Measurements from ENCODE around the gene FBXW7. TPM values are rescaled to one million over a fixed set of nuclear protein-coding genes. Genes with fewer than 3 reads are reported as not detected.

FBXW7 gene
- total and polyA plus RNA-seq, 2 of the 8 experiments (the other 6 are each of a cell fraction or from before 2014, with no cell fraction given) = 6.0 to 26.7 TPM

- H3K4me1 ChIP-seq (replicated peaks in 1 of 4; ENCODE audit: control insufficient read depth in 3 of 4, insufficient read depth in 4 of 4, low read length in 3 of 4) = peaks cover 0 to 5% (median 0%) of the 10 kb centered on the region in 4 experiments; a peak in 1 of 7 replicates
- no peak overlapping the region for H2BK15ac ChIP-seq (ENCODE audit: low read length)
- no peak overlapping the region for H3K4me3 ChIP-seq (ENCODE audit: extremely low read depth in 1 of 4, insufficient read depth in 2 of 4, low read depth in 3 of 4, low read length in 4 of 4)
- no peak overlapping the region for H2BK12ac ChIP-seq (ENCODE audit: low read depth, low read length)
- CTCF ChIA-PET (ENCODE audit: partially characterized antibody) = interaction anchor here (0.6 to 1.8 kb wide), 6 partner anchors 10 to 205 kb away, joined by 3 to 7 read pairs (median 3); no protein-coding TSS in a partner anchor
- no peak overlapping the region for H3K9ac ChIP-seq (replicated peaks in 1 of 4; ENCODE audit: extremely low read depth in 1 of 4, low read depth in 3 of 4, low read length in 3 of 4)
- FAIRE-seq (no peak), DNase-seq (ENCODE audit: low read depth in 1 of 2, low spot score in 2 of 2) (no peak)
- no peak overlapping the region for H2BK20ac ChIP-seq (ENCODE audit: low read length)
- no peak overlapping the region for H3K14ac ChIP-seq (ENCODE audit: insufficient read length)
- no peak overlapping the region for H3K4me2 ChIP-seq (ENCODE audit: insufficient read depth in 1 of 2, low read depth in 2 of 2, low read length in 2 of 2)
- WGBS, 2 experiments (ENCODE audit: extremely low coverage in 1 of 2, insufficient coverage in 1 of 2, insufficient read length in 1 of 2, insufficient replicate concordance in 2 of 2, low coverage in 1 of 2, low lambda C conversion rate in 2 of 2, missing lambda C conversion rate in 1 of 2) = 86% methylated on average over 1 of the region's 1 CpG; no CpG with 5 or more reads in 1 of the 2 experiments
- peaks cover 0 to 65% of the 10 kb centered on the region in 2 experiments; a peak in 3 of 4 replicates for H3K79me2 ChIP-seq (ENCODE audit: control insufficient read depth in 1 of 2, insufficient read depth in 2 of 2, low read length in 2 of 2)
- no peaks in the 10 kb centered on the region for H3K36me3 ChIP-seq (ENCODE audit: control insufficient read depth in 2 of 4, insufficient read depth in 4 of 4, low read length in 3 of 4)
- no peaks in the 10 kb centered on the region for H3K9me3 ChIP-seq (ENCODE audit: insufficient read depth in 2 of 2, low read depth in 1 of 2, low read length in 1 of 2)
- H3K18ac ChIP-seq (ENCODE audit: extremely low read depth, low read length) = no peak overlapping the region
- no peak overlapping the region for H3K56ac ChIP-seq (replicated peaks; ENCODE audit: insufficient read length, low read depth, low read length)
- no peak overlapping the region for H2BK5ac ChIP-seq (ENCODE audit: low read depth, low read length)
- no peak overlapping the region for H4K5ac ChIP-seq (ENCODE audit: insufficient read length, low read depth, low read length)
- POLR2A ChIA-PET (ENCODE audit: partially characterized antibody) = no interaction called here
- H3K79me1 ChIP-seq (ENCODE audit: low read depth, low read length) = no peaks in the 10 kb centered on the region
- H3K27me3 ChIP-seq (replicated peaks in 1 of 4; ENCODE audit: control insufficient read depth in 3 of 4, extremely low read depth in 1 of 4, insufficient read depth in 3 of 4, low read length in 3 of 4) = no peaks in the 10 kb centered on the region
- H3K23ac ChIP-seq (ENCODE audit: insufficient read length) = no peak overlapping the region
- H3K27ac ChIP-seq (ENCODE audit: low read depth, low read length) = no peak overlapping the region
- no peaks in the 10 kb centered on the region for H3K23me2 ChIP-seq (ENCODE audit: low read depth, low read length)
- H4K20me1 ChIP-seq (replicated peaks in 1 of 2; ENCODE audit: control insufficient read depth in 1 of 2, insufficient read depth in 2 of 2, low read length in 2 of 2) = no peaks in the 10 kb centered on the region
- no peak overlapping the region for H4K91ac ChIP-seq (replicated peaks; ENCODE audit: insufficient read length, low read length)
- H3K4ac ChIP-seq (replicated peaks; ENCODE audit: insufficient read length, low read depth, low read length) = no peak overlapping the region
- H2AFZ ChIP-seq (ENCODE audit: low read length) = no peak overlapping the region
- no peak overlapping the region for H4K8ac ChIP-seq (ENCODE audit: extremely low read depth, insufficient read depth, low read length)
- no peak overlapping the region for H2AK5ac ChIP-seq (ENCODE audit: low read depth, low read length)
- H2BK120ac ChIP-seq (replicated peaks; ENCODE audit: low read depth, low read length) = no peak overlapping the region
- TF ChIP-seq MAX (IDR thresholded peaks at IDR 0.05) = no peak
- no peak for TF ChIP-seq BRCA1 (IDR thresholded peaks at IDR 0.05; ENCODE audit: low read depth, low read length)
- no peak for TF ChIP-seq SIN3A (conservative IDR thresholded peaks at IDR 0.05 in 1 of 2, IDR thresholded peaks at IDR 0.05 in 1 of 2; ENCODE audit: low read depth in 1 of 2, low read length in 2 of 2)
- TF ChIP-seq CTBP2 (IDR thresholded peaks at IDR 0.05; ENCODE audit: borderline replicate concordance, insufficient read depth, insufficient read length, low read length) = no peak
- no peak for TF ChIP-seq CHD2 (IDR thresholded peaks at IDR 0.05; ENCODE audit: low read length)
- no peak for TF ChIP-seq RXRA (IDR thresholded peaks at IDR 0.05; ENCODE audit: insufficient read depth, low read depth, low read length)
- TF ChIP-seq TAF1 (IDR thresholded peaks at IDR 0.05; ENCODE audit: low read depth, low read length) = no peak
- TF ChIP-seq HDAC2 (IDR thresholded peaks at IDR 0.05; ENCODE audit: borderline replicate concordance in 1 of 2, low read depth in 2 of 2, low read length in 2 of 2) = no peak
- no peak for TF ChIP-seq CTCF (IDR thresholded peaks at IDR 0.05; ENCODE audit: control extremely low read depth in 1 of 3, insufficient read depth in 1 of 3, low read depth in 1 of 3, low read length in 3 of 3)
- no peak for TF ChIP-seq HDAC6 (IDR thresholded peaks at IDR 0.05; ENCODE audit: low read depth, low read length)
These were observed 77.0 kb downstream of the FBXW7 start for GRCh38 chr4:152458801-152459302.
